Measurements from ENCODE around the gene KLC1.

Gene KLC1

DNA sequence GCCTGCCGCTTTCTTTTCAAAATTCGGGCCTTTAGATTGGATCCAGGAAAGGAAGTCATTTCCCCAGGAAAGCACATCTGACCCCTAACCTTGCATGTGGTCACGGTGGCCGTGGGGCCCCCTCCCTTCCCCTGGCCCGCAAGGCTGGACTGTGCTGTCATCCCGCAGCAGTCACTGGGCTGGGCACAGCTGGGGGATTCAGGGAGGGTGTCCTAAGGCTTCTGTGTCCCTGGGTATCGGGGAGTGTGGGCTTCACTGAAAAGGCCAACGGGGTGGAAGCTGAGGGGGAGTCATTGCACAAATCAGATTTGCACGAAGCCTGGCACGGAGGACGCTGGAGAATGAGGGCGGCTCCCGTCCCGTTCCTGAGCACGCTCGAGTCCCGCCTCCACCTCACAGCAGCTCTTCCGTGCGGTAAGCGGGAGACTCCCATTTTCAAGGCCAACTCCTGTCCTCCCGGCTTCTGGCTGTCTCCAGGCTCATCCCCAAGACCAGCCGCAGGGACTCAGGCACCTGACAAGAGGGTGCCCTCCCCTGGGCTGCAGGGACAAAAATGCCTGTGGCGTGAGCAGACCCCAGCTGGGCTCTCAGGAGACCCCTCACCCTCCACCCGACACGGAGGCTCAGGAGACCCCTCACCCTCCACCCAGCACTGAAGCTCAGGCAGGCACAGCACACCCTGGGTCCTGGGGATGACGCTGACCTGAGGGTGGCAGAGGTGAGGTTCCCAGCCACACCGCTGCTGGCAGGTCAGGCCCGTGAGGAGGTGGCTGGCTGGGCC, 76.7 kb downstream of the KLC1 start:
- DNase-seq (ENCODE audit: insufficient read length, low spot score), result no peak
- no peak for FAIRE-seq
- no peak for TF ChIP-seq POLR2AphosphoS5 (IDR thresholded peaks at IDR 0.05; ENCODE audit: low read depth, low read length)
- no peak for TF ChIP-seq PAX5 (IDR thresholded peaks at IDR 0.05; ENCODE audit: insufficient read depth, low read length, severe bottlenecking)
- TF ChIP-seq POU2F2 (IDR thresholded peaks at IDR 0.05; ENCODE audit: low read depth, low read length), result no peak

DNA sequence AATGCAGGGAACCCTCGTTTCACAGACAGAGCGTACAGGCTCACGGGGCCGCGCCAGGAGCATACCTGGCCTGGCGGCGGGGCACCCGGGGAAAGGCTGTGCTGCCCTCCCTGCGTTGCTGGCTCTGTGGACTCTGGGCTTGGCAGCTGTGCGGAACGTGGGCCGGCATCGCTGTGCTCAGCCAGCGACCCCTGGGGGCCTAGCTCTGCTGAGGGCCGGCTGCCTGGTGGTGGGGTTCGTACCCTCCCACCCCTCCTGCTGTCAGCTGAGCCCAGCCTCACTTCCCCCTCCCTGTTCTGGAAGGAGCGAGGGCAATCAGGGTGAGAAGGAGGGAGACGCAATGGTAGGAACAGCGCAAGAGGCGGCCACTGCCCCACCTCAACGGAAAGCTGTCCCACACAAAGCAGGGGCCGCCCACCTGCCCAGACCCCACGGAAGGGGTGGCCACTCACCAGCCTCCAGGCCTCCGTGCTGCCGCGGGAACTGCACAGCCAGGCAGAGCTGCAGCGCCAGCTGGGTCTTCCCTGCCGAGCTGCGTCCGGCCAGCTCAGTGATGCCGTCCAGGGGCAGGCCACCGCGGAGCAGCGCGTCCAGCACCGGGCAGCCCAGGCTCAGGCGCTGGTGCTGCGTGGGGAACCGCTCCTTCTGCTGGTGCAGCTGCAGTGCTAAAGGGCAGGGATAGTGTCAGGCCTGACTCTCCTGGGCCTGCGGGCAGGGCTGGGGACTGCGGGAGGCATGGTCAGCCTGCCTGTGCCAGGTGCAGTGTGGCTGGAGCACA, 77.7 kb downstream of the KLC1 start:
- FAIRE-seq (no peak), DNase-seq (ENCODE audit: insufficient read length, low spot score) (no peak)
- no peak for TF ChIP-seq SPI1 (IDR thresholded peaks at IDR 0.05; ENCODE audit: low read depth, low read length)
- TF ChIP-seq TAF1 (IDR thresholded peaks at IDR 0.05; ENCODE audit: low read depth, low read length), result no peak
- no peak for TF ChIP-seq POU2F2 (IDR thresholded peaks at IDR 0.05; ENCODE audit: low read depth, low read length)
- TF ChIP-seq POLR2A (IDR thresholded peaks at IDR 0.05; ENCODE audit: low read depth, low read length), result no peak
- TF ChIP-seq PAX5 (IDR thresholded peaks at IDR 0.05; ENCODE audit: insufficient read depth, low read length, severe bottlenecking), result no peak
- no peak for TF ChIP-seq POLR2AphosphoS5 (IDR thresholded peaks at IDR 0.05; ENCODE audit: low read depth, low read length)

DNA sequence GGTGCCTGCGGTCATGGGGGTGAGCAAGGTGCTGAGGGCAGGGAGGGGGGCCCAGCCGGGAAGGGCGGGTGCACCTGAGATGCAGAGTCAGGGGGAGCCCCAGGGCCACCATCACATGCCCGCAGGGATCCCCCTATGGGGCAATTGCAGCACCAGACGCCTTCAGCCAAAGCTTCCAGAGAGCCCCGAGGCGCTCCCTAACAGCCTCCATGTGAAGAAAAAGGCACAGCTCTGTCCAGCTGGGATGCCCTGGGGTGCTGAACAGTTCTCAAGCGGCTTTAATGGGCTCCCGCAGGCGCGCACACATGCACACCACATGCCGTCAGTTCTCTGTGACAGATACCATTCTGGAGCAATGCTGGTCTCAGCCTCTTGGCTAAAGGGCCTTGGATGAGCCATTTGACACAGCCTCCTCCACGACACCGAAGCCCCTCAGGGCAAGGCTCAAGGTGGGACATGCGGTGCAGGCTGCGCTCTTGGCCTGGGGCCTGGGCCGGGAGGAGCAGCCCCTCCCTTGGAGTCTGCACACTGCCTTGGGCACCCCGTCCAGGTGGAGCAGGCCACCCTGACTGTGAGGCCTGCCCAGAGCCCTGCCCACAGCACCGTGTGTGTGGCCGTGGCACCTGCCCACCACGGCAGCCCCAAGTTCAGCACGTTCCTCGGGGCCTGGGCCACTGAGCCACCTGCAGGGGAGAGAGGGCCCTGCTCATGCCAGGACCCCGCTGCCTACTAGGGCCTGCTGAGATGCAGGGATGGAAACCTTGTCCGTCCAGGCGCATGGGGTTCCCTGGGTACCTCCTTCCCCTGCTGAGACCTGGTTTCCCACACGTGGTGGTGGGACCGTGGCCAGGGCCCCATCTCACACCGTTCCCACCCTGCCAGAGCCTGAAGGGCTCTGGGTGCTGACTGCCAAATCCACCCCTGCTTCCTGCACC, 78.6 kb downstream of the KLC1 start:
- no peak for TF ChIP-seq TAF1 (IDR thresholded peaks at IDR 0.05; ENCODE audit: low read depth, low read length)
- no peak for TF ChIP-seq POLR2A (IDR thresholded peaks at IDR 0.05; ENCODE audit: low read depth, low read length)
- no peak for TF ChIP-seq PAX5 (IDR thresholded peaks at IDR 0.05; ENCODE audit: insufficient read depth, low read length, severe bottlenecking)
- TF ChIP-seq SPI1 (IDR thresholded peaks at IDR 0.05; ENCODE audit: low read depth, low read length), result no peak
- TF ChIP-seq POLR2AphosphoS5 (IDR thresholded peaks at IDR 0.05; ENCODE audit: low read depth, low read length), result no peak
- TF ChIP-seq POU2F2 (IDR thresholded peaks at IDR 0.05; ENCODE audit: low read depth, low read length), result no peak
- FAIRE-seq (no peak), DNase-seq (ENCODE audit: insufficient read length, low spot score) (no peak)

DNA sequence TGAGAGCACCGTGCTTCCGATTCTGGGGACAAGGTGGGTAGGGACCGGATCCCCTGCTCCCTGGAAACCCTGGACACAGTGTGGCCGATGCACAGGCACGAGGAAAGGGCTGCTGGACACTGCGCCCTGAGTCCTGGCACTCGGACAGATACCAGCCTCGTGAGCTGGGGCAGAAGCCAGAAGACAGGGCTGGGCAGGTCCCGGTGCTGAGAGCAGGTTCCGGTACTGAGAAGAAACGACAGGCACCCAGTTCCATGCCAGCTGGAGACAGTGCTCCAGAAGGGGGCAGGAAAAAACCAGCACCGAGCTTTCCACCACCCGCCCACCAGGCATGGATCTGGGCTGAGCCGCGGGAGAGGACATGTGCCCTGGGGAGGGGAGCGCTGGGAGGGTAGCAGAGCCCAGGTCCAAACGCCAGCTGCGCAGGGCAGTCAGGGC, 79.8 kb downstream of the KLC1 start:
- TF ChIP-seq POLR2AphosphoS5 (IDR thresholded peaks at IDR 0.05; ENCODE audit: low read depth, low read length) (0 out of 2 replicates have a peak, but pooled peaks have one; percentile 39), POLR2A (IDR thresholded peaks at IDR 0.05; ENCODE audit: low read depth, low read length) (no peak)
- DNase-seq (ENCODE audit: insufficient read length, low spot score) (no peak), FAIRE-seq (no peak)

DNA sequence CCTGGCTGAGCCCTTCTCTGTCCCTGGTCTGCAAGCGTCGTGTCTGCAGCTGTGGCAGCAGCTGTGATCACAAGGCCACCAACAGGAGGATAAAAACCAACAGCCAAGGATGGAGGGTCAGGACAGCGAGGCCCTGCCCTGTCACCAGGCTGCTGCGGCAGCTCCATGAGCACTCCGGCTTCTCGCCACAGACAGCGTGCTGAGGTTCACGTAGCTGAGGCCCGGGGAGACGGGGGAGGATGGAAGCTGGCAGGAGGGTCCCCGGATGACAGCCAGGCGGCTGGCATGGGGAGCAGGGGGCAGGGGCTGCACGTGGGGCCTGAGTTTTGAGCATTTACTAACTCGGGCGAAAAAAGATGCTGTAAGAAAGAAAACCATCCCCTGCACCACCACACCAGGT, 80.8 kb downstream of the KLC1 start:
- FAIRE-seq (no peak), DNase-seq (ENCODE audit: insufficient read length, low spot score) (no peak)
- TF ChIP-seq SPI1 (IDR thresholded peaks at IDR 0.05; ENCODE audit: low read depth, low read length) (no peak), POLR2A (IDR thresholded peaks at IDR 0.05; ENCODE audit: low read depth, low read length) (no peak), POLR2AphosphoS5 (IDR thresholded peaks at IDR 0.05; ENCODE audit: low read depth, low read length) (no peak), POU2F2 (IDR thresholded peaks at IDR 0.05; ENCODE audit: low read depth, low read length) (no peak), TAF1 (IDR thresholded peaks at IDR 0.05; ENCODE audit: low read depth, low read length) (no peak), PAX5 (IDR thresholded peaks at IDR 0.05; ENCODE audit: insufficient read depth, low read length, severe bottlenecking) (no peak)

DNA sequence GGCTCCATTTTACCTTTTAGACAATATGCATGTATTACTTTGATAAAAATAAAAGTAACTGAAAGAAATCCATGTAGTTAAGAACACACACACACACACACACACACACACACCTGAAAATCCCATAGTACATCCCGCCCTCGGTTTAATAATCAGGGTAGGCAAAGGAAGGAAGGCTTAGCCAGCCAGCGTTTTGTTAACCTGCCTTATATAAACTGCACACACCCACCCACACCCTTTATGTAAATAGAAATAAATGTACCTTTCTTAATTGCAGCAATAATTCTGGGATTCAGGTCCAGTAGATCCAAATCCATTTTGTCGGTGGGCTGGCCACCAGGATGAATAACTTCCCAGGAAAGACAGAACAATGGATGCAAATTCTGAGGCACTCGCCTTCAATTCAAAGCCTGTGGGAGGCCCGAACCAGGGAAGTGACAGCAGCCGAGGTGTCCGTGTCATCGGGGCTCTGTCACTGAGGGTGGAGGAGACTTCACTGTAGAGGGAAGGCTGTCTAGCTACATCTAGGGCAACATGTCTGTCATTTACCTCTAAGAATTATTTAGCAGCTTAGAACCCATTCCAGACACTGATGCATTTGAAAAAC, 81.9 kb downstream of the KLC1 start:
- DNase-seq (ENCODE audit: insufficient read length, low spot score) (no peak), FAIRE-seq (no peak)
- TF ChIP-seq POLR2A (IDR thresholded peaks at IDR 0.05; ENCODE audit: low read depth, low read length), result no peak

DNA sequence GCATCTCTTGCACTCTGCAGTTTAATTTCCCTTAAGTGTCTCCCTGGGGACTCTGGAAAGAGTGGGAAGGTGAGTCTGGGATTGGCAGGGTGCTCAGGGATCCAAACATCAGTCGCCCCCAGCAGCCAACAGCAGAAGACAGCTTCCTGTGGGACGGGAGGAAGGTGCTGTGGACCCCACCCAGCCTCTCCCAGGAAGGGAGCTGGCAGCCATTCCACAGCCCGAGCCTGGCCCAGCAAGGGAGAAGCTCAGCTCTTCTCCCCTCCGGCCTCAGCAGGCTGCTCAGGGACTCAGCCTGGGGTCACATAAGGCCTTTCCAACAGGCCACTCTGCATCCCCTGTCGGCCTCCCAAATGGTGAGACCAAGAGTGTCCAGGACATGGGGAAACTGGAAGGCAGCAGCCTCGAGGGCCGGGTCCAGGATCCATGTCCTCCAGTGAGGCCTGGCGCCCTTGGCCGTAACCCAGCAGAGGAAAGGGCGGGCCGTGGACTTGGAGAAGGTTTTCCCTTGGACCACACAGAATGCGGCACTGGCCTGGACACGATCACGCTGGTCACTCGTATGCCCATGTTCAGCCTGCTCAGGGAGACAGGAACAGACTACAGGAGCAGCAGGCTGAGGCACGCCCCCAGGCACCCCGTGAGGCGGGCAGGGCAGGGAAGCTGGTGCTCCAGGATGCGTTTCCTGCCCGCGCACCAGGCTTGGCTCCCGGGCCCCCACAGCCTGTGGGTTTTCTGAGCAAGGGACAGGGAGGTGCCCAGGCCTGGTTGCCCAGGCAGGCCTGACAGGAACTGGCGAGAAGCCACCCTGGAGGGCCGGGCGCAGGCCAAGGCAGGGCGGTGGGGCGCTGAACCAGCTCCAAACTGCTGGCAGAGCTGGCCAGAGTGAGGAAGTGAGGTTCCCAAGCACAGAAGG, 82.8 kb downstream of the KLC1 start:
- FAIRE-seq, result no peak
- TF ChIP-seq POLR2AphosphoS5 (IDR thresholded peaks at IDR 0.05; ENCODE audit: low read depth, low read length), result no peak
- TF ChIP-seq PAX5 (IDR thresholded peaks at IDR 0.05; ENCODE audit: insufficient read depth, low read length, severe bottlenecking), result no peak
- TF ChIP-seq POLR2A (IDR thresholded peaks at IDR 0.05; ENCODE audit: low read depth, low read length), result no peak
- no peak for TF ChIP-seq TAF1 (IDR thresholded peaks at IDR 0.05; ENCODE audit: low read depth, low read length)
- TF ChIP-seq SPI1 (IDR thresholded peaks at IDR 0.05; ENCODE audit: low read depth, low read length), result no peak
- no peak for TF ChIP-seq POU2F2 (IDR thresholded peaks at IDR 0.05; ENCODE audit: low read depth, low read length)
- DNase-seq (ENCODE audit: insufficient read length, low spot score), result no peak

DNA sequence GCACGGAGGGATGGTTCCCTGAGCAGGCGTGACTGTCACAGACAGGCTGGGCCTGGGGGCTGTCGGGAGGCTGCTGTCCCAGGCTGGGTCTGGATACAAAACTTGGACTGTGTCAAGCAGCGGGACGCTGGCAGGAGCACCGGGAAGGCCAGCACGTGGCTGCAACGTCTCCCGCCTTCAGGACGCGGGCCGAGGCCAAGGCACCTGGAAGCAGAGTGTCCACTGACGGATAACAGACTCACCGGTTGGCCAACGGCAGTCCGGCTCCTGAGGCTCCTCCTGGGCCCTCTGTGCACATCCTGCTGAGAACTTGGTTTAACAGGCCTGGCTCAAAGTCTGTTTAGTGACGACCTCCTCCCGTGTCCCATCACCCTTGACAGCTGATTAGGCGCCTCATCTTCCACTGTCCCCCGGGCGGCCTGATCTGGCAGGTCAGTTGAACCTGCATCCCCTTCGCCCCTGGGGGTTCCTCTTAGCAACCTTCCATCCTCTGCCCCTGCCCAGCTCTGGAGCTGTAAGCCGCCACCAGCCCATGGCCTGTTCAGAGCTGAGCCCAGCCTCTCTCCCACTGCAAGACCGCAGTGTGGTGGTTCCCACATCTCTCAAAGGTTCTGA, 83.7 kb downstream of the KLC1 start:
- TF ChIP-seq POLR2AphosphoS5 (IDR thresholded peaks at IDR 0.05; ENCODE audit: low read depth, low read length) (no peak), TAF1 (IDR thresholded peaks at IDR 0.05; ENCODE audit: low read depth, low read length) (no peak)
- DNase-seq (ENCODE audit: insufficient read length, low spot score) (no peak), FAIRE-seq (no peak)

All from GM12891 (cell line).